Measurements from ENCODE around the gene OR10H3. TPM values are rescaled to one million over a fixed set of nuclear protein-coding genes. Genes with fewer than 3 reads are reported as not detected.
"Not testable (repeated sequence)": the region's sequence is repeated elsewhere in the genome, so short reads cannot be mapped to it uniquely, and the experiment has no call there.

The OR10H3 gene
- total RNA-seq, 2 experiments from 2014 or later, result not detected

DNA sequence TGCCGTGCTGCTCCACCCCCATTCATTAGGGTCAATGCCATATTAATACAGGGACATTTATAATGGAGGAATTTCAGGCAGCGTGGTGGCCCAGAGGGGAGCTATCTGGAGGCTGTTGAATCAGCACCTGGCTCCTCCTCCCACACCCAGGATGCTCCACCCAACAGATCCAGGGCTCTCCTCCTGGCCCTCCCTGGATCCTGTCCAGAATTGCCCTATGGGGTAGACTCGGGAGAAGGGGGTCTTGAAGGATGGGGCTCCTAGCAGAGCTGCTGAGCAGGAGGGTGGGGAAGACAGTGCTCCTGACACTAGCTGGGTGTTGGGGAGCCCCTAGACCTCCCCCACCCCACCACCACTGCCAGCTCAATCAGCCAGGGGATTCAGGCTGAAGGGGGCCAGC, 44.4 kb downstream of the OR10H3 start:
- ChIA-PET POLR2A (interaction anchor here (0.6 kb wide), 1 partner anchor 508 kb away, joined by 3 read pairs; no protein-coding TSS in a partner anchor), CTCF (ENCODE audit: unreplicated experiment) (no interaction called here)
- no peaks in the 10 kb centered on the region for H3K4me1 ChIP-seq (ENCODE audit: insufficient read depth, low read length, poor library complexity, severe bottlenecking)
- no peaks in the 10 kb centered on the region for H3K36me3 ChIP-seq (ENCODE audit: insufficient read depth, low read length)
- TF ChIP-seq, protein P1, sequence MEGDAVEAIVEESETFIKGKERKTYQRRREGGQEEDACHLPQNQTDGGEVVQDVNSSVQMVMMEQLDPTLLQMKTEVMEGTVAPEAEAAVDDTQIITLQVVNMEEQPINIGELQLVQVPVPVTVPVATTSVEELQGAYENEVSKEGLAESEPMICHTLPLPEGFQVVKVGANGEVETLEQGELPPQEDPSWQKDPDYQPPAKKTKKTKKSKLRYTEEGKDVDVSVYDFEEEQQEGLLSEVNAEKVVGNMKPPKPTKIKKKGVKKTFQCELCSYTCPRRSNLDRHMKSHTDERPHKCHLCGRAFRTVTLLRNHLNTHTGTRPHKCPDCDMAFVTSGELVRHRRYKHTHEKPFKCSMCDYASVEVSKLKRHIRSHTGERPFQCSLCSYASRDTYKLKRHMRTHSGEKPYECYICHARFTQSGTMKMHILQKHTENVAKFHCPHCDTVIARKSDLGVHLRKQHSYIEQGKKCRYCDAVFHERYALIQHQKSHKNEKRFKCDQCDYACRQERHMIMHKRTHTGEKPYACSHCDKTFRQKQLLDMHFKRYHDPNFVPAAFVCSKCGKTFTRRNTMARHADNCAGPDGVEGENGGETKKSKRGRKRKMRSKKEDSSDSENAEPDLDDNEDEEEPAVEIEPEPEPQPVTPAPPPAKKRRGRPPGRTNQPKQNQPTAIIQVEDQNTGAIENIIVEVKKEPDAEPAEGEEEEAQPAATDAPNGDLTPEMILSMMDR (conservative IDR thresholded peaks at IDR 0.05; ENCODE audit: low read length), result no peak
- TF ChIP-seq EZH2phosphoT487 (IDR thresholded peaks at IDR 0.05; ENCODE audit: borderline replicate concordance, low read depth, low read length), result no peak
- intact Hi-C loops (cut with micrococcal nuclease; ENCODE audit: unreplicated experiment), result no loop called here
- BruUV-seq (replicated peaks), result no TSS peak
- H2AFZ ChIP-seq (ENCODE audit: low read length), result no peak overlapping the region
- no peak overlapping the region for H3K4me2 ChIP-seq (ENCODE audit: low read length)
- no peaks in the 10 kb centered on the region for H4K20me1 ChIP-seq (ENCODE audit: insufficient read depth, low read length)
- no peaks in the 10 kb centered on the region for H3K9me2 ChIP-seq (ENCODE audit: insufficient read depth, low read length)
- no peaks in the 10 kb centered on the region for H3K79me2 ChIP-seq (ENCODE audit: insufficient read depth, low read depth, low read length)
- DNase-seq (ENCODE audit: low spot score), result no peak
- no peak overlapping the region for H3K27ac ChIP-seq (ENCODE audit: low read depth, low read length, poor library complexity, severe bottlenecking)
- no peaks in the 10 kb centered on the region for H3K9me3 ChIP-seq (ENCODE audit: low read length)
- no peak overlapping the region for H3K4me3 ChIP-seq (ENCODE audit: low read depth, low read length, poor library complexity, severe bottlenecking)

- H3K4me2 ChIP-seq (ENCODE audit: low read length); DNase-seq (ENCODE audit: low spot score); intact Hi-C loops (cut with micrococcal nuclease; ENCODE audit: unreplicated experiment); H3K79me2 ChIP-seq (ENCODE audit: insufficient read depth, low read depth, low read length); H3K9me2 ChIP-seq (ENCODE audit: insufficient read depth, low read length); POLR2A ChIA-PET; H4K20me1 ChIP-seq (ENCODE audit: insufficient read depth, low read length); H2AFZ ChIP-seq (ENCODE audit: low read length); H3K4me1 ChIP-seq (ENCODE audit: insufficient read depth, low read length, poor library complexity, severe bottlenecking); H3K4me3 ChIP-seq (ENCODE audit: low read depth, low read length, poor library complexity, severe bottlenecking); H3K9me3 ChIP-seq (ENCODE audit: low read length); H3K27ac ChIP-seq (ENCODE audit: low read depth, low read length, poor library complexity, severe bottlenecking); H3K36me3 ChIP-seq (ENCODE audit: insufficient read depth, low read length); CTCF ChIA-PET (ENCODE audit: unreplicated experiment); BruUV-seq (replicated peaks): not testable (repeated sequence)
Observed at GRCh38 chr19:15782896-15783295, 45.1 kb downstream of the OR10H3 start.

GRCh38 chr19:15787611-15788155, 49.9 kb downstream of the OR10H3 start, which contains the start of gene OR10H5:
TSS of gene OR10H5 (plus strand) at chr19:15787661. CDS start at chr19:15794049, 6,388 bp downstream.
- intact Hi-C loops (cut with micrococcal nuclease; ENCODE audit: unreplicated experiment), result no loop called here
- Histone ChIP-seq H3K4me1 (ENCODE audit: insufficient read depth, low read length, poor library complexity, severe bottlenecking) (no peaks in the 10 kb centered on the region), H3K9me3 (ENCODE audit: low read length) (no peaks in the 10 kb centered on the region), H3K4me3 (ENCODE audit: low read depth, low read length, poor library complexity, severe bottlenecking) (no peak within 1 kb of the TSS), H3K4me2 (ENCODE audit: low read length) (no peak within 1 kb of the TSS), H3K9me2 (ENCODE audit: insufficient read depth, low read length) (no peaks in the 10 kb centered on the region), H3K27ac (ENCODE audit: low read depth, low read length, poor library complexity, severe bottlenecking) (no peak within 1 kb of the TSS), H3K79me2 (ENCODE audit: insufficient read depth, low read depth, low read length) (no peaks in the 10 kb centered on the region), H4K20me1 (ENCODE audit: insufficient read depth, low read length) (no peaks in the 10 kb centered on the region), H3K36me3 (ENCODE audit: insufficient read depth, low read length) (no peaks in the 10 kb centered on the region), H2AFZ (ENCODE audit: low read length) (no peak within 1 kb of the TSS)
- TF ChIP-seq EZH2phosphoT487 (IDR thresholded peaks at IDR 0.05; ENCODE audit: borderline replicate concordance, low read depth, low read length), result no peak
- TF ChIP-seq, protein P1 (conservative IDR thresholded peaks at IDR 0.05; ENCODE audit: low read length), result no peak
- POLR2A ChIA-PET, result no interaction called here
- DNase-seq (ENCODE audit: low spot score), result no peak
- BruUV-seq (replicated peaks), result no TSS peak
- CTCF ChIA-PET (ENCODE audit: unreplicated experiment), result no interaction called here
